NCI-H526 treated with DMSO at 0.1 percent for 48 hours (cell line): ENCODE data around the gene COL6A2.
"Not testable (repeated sequence)": the region's sequence is repeated elsewhere in the genome, so short reads cannot be mapped to it uniquely, and the experiment has no call there.

ENCODE experiments used
- DNase-seq: peaks from one replicate; lab custom pipeline; 2025; lab: John Stamatoyannopoulos, UW

The COL6A2 gene

GRCh38 chr21:46156678-46157077, 58.8 kb downstream of the COL6A2 start:
- no peak for DNase-seq

DNA sequence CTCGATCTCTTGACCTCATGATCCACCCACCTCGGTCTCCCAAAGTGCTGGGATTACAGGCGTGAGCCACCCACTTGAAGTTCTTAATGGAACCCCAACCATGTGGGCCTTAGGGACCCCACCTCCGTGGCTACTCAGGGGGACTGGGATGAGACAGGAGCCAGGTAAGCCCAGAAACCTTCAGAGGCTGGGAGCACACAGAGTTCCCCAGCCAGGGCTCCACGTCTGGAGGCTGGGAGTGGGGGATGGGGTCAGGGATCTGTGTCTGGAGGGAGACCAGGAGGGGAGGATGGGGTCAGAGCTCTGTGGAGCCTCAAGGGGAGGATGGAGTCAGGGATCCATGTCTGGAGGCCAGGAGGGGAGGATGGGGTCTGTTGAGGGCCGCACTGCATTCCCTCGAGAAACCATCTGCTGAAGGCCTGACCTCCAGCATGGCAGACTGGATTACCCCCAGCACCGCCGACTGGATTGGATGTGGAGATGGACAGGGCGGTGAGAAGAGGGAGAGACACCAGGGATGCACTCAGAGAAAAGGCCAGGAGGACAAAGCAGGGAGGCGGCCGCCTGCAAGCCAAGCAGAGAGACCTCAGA, 59.6 kb downstream of the COL6A2 start:
- no peak for DNase-seq

GRCh38 chr21:46157987-46158451, 60.1 kb downstream of the COL6A2 start:
- no peak for DNase-seq

- DNase-seq, result no peak
Measured at GRCh38 chr21:46158666-46159300, 60.9 kb downstream of the COL6A2 start.

DNA sequence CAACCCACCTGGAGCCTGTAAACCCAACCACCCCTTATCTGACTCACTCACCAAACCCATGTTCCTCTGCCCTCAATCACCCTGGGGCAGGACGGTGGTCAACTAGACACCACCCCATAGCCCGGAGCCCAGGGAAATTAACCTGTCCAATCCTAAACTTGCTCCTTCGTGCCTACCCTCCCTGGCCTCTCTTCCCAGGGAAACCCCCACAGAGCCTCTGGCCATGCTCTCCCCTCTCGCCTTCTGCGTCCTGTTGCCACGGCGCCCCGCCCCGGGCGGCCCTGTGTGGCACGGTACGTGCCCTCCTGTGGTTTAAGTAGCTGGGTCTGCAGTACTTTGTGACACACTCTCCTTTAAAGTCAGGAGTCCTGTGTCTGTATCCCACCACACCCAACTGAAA, 61.5 kb downstream of the COL6A2 start:
- DNase-seq, result no peak

GRCh38 chr21:46159841-46160656, 62.1 kb downstream of the COL6A2 start:
- no peak for DNase-seq

- DNase-seq, result no peak
Measured at GRCh38 chr21:46160657-46160906, 62.7 kb downstream of the COL6A2 start.

DNA sequence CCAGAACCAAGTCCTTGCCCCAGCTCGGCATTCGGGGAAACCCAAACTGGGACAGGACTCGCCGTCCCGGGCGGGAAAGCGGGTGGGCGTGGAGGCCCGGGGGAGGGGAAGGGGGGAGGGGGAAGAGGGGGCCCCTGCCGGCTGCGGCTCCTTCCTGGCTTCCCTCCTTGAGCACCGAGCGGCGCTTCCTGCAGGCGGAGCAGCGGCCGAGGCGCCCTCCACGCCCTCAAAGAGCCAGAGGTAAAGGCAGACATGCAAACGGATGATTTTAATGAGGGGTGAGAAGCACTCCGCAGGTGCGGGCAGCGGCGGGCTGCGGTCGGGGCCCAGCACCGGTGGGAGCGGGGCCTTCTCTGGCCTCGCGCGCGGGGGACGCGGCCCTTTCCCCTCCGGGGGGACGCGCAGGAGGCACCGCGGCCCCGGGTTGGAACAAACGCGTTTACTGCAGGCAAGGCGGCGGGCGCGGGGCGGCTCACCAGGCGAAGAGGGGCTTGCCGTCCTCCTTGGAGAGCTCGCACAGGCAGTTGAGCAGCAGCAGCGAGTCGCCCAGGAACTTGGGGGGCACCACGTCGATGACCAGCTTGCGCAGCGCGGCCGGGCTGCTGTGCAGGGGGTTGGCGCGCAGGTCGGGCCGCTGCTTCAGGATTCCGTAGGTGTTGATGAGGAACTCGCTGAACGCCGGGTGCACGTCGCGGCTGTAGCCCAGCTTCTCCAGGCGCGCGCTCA, 63.2 kb downstream of the COL6A2 start:
- no peak for DNase-seq

GRCh38 chr21:46161633-46162592, 64.0 kb downstream of the COL6A2 start:
- DNase-seq, result no peak

GRCh38 chr21:46163380-46163779, 65.5 kb downstream of the COL6A2 start:
- no peak for DNase-seq

- DNase-seq, result no peak
Measured at GRCh38 chr21:46165098-46165497, 67.2 kb downstream of the COL6A2 start.

DNA sequence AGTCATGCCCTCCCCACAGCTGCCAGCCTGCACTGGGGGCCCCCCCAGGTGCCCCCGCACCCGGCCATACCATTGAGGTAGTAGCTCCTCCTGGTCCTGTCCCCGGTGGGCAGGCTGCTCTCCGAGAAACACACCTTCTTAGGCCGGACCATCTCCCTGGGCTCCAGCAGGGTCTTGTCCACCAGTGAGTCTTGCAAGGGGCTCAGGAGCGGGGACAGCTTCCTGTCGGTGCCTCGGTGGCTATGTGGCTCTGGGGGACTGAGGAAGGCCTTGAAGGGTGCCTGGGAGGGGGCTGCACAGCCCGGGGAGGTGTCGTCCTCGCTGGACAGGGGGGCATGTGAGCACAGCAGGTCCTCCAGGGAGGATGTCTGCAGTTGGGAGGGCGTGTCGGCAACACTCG, 70.3 kb downstream of the COL6A2 start:
- DNase-seq, result no peak

DNA sequence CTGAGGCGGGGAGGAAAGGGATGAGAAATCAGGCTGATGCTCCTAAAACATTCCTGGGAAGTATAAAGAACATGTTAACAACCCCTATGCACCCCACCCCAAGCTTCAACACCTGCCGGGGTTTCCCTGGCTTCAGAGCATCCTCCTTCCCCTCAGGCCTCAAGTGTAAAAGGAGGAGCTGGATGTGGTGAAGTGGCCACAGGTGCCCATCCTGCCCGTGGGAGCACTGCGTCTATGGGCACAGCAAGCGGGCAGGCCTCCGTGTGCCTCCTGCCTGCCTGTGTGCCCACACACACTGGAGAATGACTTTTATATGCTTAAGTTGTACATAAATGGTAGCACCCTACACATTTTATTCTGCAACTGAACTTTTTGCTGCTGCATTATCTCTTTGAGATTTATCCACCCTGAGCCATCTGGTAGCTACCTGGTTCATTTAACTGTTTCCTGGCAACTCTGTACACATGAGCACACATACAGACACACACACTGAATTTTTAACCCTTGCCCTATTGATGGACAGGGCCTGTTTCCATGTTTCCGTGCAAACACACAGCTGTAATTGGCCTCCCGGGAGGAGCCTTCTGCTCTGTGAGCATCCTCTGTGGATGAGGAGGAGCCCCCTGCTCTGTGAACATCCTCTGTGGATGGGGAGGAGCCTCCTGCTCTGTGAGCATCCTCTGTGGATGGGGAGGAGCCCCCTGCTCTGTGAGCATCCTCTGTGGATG, 70.9 kb downstream of the COL6A2 start:
- no peak for DNase-seq

GRCh38 chr21:46170436-46171193, 72.7 kb downstream of the COL6A2 start:
- DNase-seq, result not testable (repeated sequence)

GRCh38 chr21:46171585-46171984, 73.7 kb downstream of the COL6A2 start:
- DNase-seq, result no peak

GRCh38 chr21:46171996-46172862, 74.3 kb downstream of the COL6A2 start:
- DNase-seq, result no peak

GRCh38 chr21:46172863-46173528, 75.1 kb downstream of the COL6A2 start:
- no peak for DNase-seq

GRCh38 chr21:46173573-46173972, 75.7 kb downstream of the COL6A2 start:
- DNase-seq, result no peak
